Esophagus squamous epithelium (tissue), 4 donors: ENCODE results near the gene HELT.

Source experiments
- POLR2A ChIP-seq, 4 donors: fragments of 450-650 bp; IDR thresholded peaks; one replicate each; pipeline ENCODE4 v1.6.1; 2017; ENCODE audit warnings: antibody characterized with exemption in 4 of 4, mild to moderate bottlenecking in 4 of 4, moderate library complexity in 3 of 4
- TF ChIP-seq, protein P1 (sequence below), 6 experiments: fragments of 450-650 bp in 4 of 6; fragments of 200-600 bp in 2 of 6; sonication (generic) in 2 of 6; IDR thresholded peaks; one replicate each; pipeline ENCODE4 v1.5.1; 2016 to 2019; ENCODE audit warnings: antibody characterized with exemption in 6 of 6, mild to moderate bottlenecking in 4 of 6, moderate library complexity in 4 of 6

DNA sequence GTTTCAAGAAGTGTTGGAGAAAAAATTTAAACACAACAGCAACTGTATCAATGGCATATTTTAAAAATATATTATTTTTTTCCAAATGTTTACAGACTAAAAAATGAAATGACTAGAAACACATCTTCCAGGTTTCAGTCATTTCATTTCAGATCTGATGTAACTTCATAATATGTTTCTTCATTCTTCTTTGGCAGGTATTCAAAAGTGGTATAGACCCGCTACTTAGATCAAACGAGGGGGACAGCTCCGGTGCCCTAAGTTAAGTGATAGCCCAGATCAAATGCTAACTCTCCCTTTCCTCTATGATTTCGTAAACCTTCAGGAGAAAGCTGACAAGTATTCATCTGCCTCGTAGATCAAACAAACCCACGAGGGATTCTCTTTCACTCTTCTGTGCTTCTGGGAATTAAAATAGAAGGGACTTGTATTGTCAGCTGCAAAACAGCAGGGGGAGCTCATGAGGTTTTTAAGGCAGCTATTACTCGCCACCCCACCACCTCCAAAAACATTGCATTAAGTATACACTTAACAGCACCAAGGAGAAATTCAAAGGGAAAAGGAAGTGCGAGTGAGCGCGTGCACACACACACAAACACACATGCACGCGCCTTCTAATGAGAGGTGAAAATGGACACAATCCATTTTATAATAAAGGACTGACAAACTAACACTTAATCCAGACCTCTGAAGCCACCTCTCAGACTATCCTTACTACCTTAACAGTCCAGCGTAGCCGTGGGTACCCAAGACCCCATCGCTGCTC is 21.4 kb downstream of the HELT start:
- TF ChIP-seq, protein P1, sequence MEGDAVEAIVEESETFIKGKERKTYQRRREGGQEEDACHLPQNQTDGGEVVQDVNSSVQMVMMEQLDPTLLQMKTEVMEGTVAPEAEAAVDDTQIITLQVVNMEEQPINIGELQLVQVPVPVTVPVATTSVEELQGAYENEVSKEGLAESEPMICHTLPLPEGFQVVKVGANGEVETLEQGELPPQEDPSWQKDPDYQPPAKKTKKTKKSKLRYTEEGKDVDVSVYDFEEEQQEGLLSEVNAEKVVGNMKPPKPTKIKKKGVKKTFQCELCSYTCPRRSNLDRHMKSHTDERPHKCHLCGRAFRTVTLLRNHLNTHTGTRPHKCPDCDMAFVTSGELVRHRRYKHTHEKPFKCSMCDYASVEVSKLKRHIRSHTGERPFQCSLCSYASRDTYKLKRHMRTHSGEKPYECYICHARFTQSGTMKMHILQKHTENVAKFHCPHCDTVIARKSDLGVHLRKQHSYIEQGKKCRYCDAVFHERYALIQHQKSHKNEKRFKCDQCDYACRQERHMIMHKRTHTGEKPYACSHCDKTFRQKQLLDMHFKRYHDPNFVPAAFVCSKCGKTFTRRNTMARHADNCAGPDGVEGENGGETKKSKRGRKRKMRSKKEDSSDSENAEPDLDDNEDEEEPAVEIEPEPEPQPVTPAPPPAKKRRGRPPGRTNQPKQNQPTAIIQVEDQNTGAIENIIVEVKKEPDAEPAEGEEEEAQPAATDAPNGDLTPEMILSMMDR (IDR thresholded peaks at IDR 0.05) = peak in 5 of 6 experiments; percentile 70 to 81 (median 78)
- TF ChIP-seq POLR2A (IDR thresholded peaks at IDR 0.05) = no peak
